ENCODE measurements around the gene BTBD9. TPM values are rescaled to one million over a fixed set of nuclear protein-coding genes. Genes with fewer than 3 reads are reported as not detected.

Gene BTBD9
- polyA plus RNA-seq, 1 experiment = 5.4 TPM

DNA sequence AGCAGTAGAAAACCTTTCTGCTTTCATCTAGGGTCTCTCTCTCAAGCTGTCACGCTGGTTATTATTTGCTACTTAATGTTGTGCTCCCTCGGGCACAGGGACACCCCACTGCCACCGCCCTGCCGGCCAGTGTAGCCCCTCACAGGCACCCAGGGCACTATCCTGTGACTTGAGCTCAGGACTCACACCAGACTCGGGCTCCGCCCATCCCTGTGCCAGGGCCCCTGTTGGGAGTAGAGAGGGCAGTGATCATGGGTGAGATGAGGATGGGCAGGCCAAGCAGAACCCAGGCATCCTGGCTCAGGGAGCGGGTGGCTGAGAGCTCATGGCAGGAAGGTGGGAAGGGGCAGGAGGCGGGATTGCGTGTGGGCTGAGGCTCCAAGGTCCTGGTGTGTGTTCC, 448.3 kb downstream of the BTBD9 start:
- ChIA-PET CTCF (no interaction called here), POLR2A (no interaction called here)
- DNase-seq (ENCODE audit: low read depth) = no peak
- no peak overlapping the region for H3K4me3 ChIP-seq (ENCODE audit: low read depth, low read length)
- no peaks in the 10 kb centered on the region for H3K27me3 ChIP-seq (ENCODE audit: control insufficient read depth, insufficient read depth, low read length)
- TF ChIP-seq, protein P1, sequence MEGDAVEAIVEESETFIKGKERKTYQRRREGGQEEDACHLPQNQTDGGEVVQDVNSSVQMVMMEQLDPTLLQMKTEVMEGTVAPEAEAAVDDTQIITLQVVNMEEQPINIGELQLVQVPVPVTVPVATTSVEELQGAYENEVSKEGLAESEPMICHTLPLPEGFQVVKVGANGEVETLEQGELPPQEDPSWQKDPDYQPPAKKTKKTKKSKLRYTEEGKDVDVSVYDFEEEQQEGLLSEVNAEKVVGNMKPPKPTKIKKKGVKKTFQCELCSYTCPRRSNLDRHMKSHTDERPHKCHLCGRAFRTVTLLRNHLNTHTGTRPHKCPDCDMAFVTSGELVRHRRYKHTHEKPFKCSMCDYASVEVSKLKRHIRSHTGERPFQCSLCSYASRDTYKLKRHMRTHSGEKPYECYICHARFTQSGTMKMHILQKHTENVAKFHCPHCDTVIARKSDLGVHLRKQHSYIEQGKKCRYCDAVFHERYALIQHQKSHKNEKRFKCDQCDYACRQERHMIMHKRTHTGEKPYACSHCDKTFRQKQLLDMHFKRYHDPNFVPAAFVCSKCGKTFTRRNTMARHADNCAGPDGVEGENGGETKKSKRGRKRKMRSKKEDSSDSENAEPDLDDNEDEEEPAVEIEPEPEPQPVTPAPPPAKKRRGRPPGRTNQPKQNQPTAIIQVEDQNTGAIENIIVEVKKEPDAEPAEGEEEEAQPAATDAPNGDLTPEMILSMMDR (IDR thresholded peaks at IDR 0.05; ENCODE audit: insufficient read depth, low read depth, low read length) = no peak
- H3K36me3 ChIP-seq (ENCODE audit: control insufficient read depth, insufficient read depth, low read length) = peaks cover 2% of the 10 kb centered on the region

DNA sequence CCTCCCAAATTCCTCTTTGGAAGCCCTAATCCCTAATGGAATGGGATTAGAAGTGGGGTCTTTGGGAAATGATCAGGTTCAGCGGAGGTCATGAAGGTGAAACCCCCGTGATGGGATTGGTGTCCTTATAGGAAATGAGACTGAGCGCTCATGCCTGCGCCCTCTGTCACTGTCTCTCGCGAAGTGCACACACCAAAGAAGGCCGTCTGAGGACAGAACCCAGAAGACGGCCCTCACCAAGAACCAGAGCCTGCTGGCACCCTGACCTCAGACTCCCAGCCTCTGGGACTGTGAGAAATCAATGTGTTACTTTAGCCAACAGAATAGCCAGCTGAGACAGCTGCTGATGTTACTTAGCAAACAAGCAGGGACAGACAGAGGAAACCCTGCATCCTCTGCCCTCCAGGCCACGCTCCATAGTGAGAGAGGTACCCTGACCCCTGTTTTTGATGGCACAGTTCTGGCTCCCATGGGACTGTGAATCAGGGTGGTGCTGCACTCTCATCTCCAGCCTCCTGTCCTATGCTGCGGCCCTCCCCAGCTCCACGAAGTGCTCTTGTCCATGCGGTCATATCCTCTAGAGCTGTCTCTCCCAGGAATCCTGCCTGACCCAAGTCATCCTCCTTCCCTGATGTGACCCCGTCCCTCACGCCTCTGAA, 450.9 kb downstream of the BTBD9 start:
- H3K36me3 ChIP-seq (ENCODE audit: control insufficient read depth, insufficient read depth, low read length) = peaks cover 2% of the 10 kb centered on the region
- H3K4me3 ChIP-seq (ENCODE audit: low read depth, low read length) = no peak overlapping the region
- CTCF ChIA-PET = no interaction called here
- TF ChIP-seq, protein P1 (IDR thresholded peaks at IDR 0.05; ENCODE audit: insufficient read depth, low read depth, low read length) = no peak
- H3K27me3 ChIP-seq (ENCODE audit: control insufficient read depth, insufficient read depth, low read length) = no peaks in the 10 kb centered on the region
- POLR2A ChIA-PET = no interaction called here
- DNase-seq (ENCODE audit: low read depth) = no peak

DNA sequence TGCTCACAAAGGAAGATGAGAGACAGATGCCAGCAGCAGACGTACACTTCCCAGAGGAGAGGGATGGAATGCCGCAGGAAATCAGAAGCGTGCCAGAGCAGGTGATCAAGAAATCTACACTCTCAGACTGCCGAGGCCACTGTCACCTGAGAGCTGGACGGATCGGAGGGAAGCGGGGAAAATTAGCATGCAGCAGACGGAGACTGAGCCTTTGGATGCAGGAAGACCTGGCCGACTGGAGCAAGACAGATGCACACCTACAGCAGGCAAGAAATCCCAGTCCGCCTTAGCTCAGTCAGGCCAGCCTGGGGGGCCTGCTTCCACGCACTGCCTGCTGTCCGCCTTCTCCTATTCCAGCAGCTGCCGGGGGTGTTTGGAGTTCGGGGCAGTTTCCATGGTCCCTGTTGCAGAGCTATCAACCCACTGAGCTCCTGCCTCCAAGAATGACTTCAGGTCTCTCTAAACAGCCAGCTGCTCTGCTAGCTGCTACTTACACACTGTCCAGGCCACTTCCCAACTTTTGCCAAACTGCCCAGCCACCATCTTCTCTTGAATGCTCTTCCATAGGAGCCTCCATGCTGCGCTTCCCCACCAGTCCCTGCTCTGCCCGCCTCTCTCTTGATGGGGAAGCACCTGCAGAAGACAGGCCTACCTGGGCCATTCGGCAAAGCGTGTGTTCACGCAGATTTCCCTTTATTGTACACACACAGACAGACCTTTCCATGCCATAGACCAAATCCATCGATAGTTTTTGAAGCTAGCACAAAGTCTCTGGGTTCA, 451.7 kb downstream of the BTBD9 start:
- no peak for DNase-seq (ENCODE audit: low read depth)
- TF ChIP-seq, protein P1 (IDR thresholded peaks at IDR 0.05; ENCODE audit: insufficient read depth, low read depth, low read length) = no peak
- H3K27me3 ChIP-seq (ENCODE audit: control insufficient read depth, insufficient read depth, low read length) = no peaks in the 10 kb centered on the region
- peaks cover 2% of the 10 kb centered on the region for H3K36me3 ChIP-seq (ENCODE audit: control insufficient read depth, insufficient read depth, low read length)
- H3K4me3 ChIP-seq (ENCODE audit: low read depth, low read length) = no peak overlapping the region
- ChIA-PET CTCF (no interaction called here), POLR2A (no interaction called here)

DNA sequence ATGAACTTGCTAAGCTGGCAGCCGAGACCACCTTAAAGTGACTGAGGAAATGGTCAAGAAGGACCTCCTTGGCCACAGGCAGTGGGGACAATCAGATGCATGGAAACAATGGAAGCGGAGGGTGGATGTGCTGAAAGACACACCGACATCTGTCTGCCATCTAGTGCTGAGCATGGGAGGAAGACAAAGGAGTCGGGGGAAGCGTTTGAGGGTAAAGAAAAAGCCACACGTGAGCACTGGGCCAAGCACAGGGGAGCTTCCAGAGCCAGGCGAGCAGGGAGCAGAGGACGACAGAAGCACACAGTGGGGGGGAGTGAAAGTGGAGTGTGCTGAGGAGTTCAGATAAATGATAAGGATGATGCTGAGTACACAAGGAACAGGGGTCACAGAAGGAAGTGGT, 452.4 kb downstream of the BTBD9 start:
- Histone ChIP-seq H3K27me3 (ENCODE audit: control insufficient read depth, insufficient read depth, low read length) (no peaks in the 10 kb centered on the region), H3K36me3 (ENCODE audit: control insufficient read depth, insufficient read depth, low read length) (peaks cover 2% of the 10 kb centered on the region), H3K4me3 (ENCODE audit: low read depth, low read length) (no peak overlapping the region)
- CTCF ChIA-PET = no interaction called here
- POLR2A ChIA-PET = no interaction called here
- no peak for DNase-seq (ENCODE audit: low read depth)
- TF ChIP-seq, protein P1 (IDR thresholded peaks at IDR 0.05; ENCODE audit: insufficient read depth, low read depth, low read length) = no peak

DNA sequence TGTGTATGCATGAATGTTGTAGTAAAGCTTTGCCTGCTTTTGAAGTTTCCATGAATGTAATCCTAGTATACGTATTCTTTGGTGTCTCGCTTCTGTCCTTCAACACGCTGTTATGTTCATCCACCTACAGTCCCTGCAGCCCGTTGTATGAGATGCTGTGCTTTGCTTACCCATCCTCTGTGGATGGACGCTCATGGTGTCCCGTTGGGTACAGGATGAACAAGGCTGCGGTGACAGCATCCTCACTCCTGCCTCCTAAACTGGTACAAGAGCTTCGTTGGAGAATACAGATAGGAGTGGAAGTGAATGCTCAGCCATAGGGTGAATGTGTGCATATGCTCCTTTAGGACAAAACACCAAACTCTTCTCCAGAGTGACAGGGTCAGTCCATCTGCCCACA, 454.0 kb downstream of the BTBD9 start:
- POLR2A ChIA-PET = no interaction called here
- no peaks in the 10 kb centered on the region; the same call in 1 of the 2 replicates for H3K36me3 ChIP-seq (ENCODE audit: control insufficient read depth, insufficient read depth, low read length)
- no peaks in the 10 kb centered on the region for H3K27me3 ChIP-seq (ENCODE audit: control insufficient read depth, insufficient read depth, low read length)
- TF ChIP-seq, protein P1 (IDR thresholded peaks at IDR 0.05; ENCODE audit: insufficient read depth, low read depth, low read length) = no peak
- no peak for DNase-seq (ENCODE audit: low read depth)
- CTCF ChIA-PET = no interaction called here
- no peak overlapping the region for H3K4me3 ChIP-seq (ENCODE audit: low read depth, low read length)

All from BJ (cell line).